IMR-90 (cell line): ENCODE results near the gene ZNF337. TPM values are rescaled to one million over a fixed set of nuclear protein-coding genes. Genes with fewer than 3 reads are reported as not detected.
"Not testable (repeated sequence)": the region's sequence is repeated elsewhere in the genome, so short reads cannot be mapped to it uniquely, and the experiment has no call there.

Experiments
- ATAC-seq: fragments of 200-7000 bp; cut with Tn5 transposase; 2 replicates; pipeline ENCODE4 v1.9.1; 2020; ENCODE audit warnings: low read depth, mild to moderate bottlenecking, moderate library complexity
- BruUV-seq: library from RNA; stranded (reverse); fragments of 400-500 nt; replicated peaks from 2 replicates; lab custom pipeline; 2021; lab: Mats Ljungman, UMichigan
- CTCF ChIA-PET: fragments of 300-600 bp; formaldehyde crosslinking; extraction: SDS; loops from one replicate; lab custom pipeline; 2021; ENCODE audit warnings: antibody characterized with exemption; lab: Yijun Ruan, JAX
- POLR2A ChIA-PET: fragments of 300-600 bp; sonication (Branson Sonifier 250); formaldehyde crosslinking; loops from one replicate; lab custom pipeline; 2022; ENCODE audit warnings: antibody characterized with exemption; ENCODE audit not compliant: unreplicated experiment; lab: Charles Lee
- DNase-seq: peaks from one replicate; pipeline ENCODE4 v3.0.0; 2013
- H2AFZ ChIP-seq: replicated peaks from 2 replicates; pipeline ENCODE3; 2013; ENCODE audit warnings: low read length, mild to moderate bottlenecking; ENCODE audit not compliant: poor library complexity
- H2AK5ac ChIP-seq: 2 replicates; pipeline ENCODE4 v1.6.1; 2013; ENCODE audit warnings: low read depth, low read length, inconsistent platforms
- H2AK9ac ChIP-seq: replicated peaks from 2 replicates; pipeline ENCODE3; 2013; ENCODE audit warnings: mild to moderate bottlenecking, low read depth, low read length, moderate library complexity; ENCODE audit not compliant: poor library complexity
- H2BK120ac ChIP-seq: 2 replicates; pipeline ENCODE4 v1.6.1; 2013; ENCODE audit warnings: low read depth, low read length, inconsistent platforms
- H2BK15ac ChIP-seq: 3 replicates; pipeline ENCODE4 v1.6.1; 2013; ENCODE audit warnings: low read depth, low read length, inconsistent platforms
- H2BK20ac ChIP-seq: 2 replicates; pipeline ENCODE4 v1.6.1; 2013; ENCODE audit warnings: low read depth, mild to moderate bottlenecking, inconsistent platforms, low read length, moderate library complexity
- H2BK5ac ChIP-seq: 2 replicates; pipeline ENCODE4 v1.6.1; 2013; ENCODE audit warnings: mild to moderate bottlenecking, low read depth, low read length, inconsistent platforms; ENCODE audit not compliant: poor library complexity, severe bottlenecking
- H3K14ac ChIP-seq: replicated peaks from 2 replicates; pipeline ENCODE4 v1.6.1; 2013; ENCODE audit warnings: low read depth, low read length, inconsistent platforms
- H3K18ac ChIP-seq: 2 replicates; pipeline ENCODE4 v1.6.1; 2013; ENCODE audit warnings: low read depth, low read length, control low read depth
- H3K23ac ChIP-seq: 2 replicates; pipeline ENCODE4 v1.6.1; 2013; ENCODE audit warnings: low read depth, low read length, inconsistent platforms
- H3K27ac ChIP-seq: 2 replicates; pipeline ENCODE4 v1.5.1; 2013; ENCODE audit warnings: mild to moderate bottlenecking, control low read depth, low read length; ENCODE audit not compliant: insufficient read depth
- H3K27me3 ChIP-seq: 2 replicates; pipeline ENCODE4 v1.6.1; 2013; ENCODE audit warnings: low read length; ENCODE audit not compliant: control insufficient read depth, insufficient read depth
- H3K36me3 ChIP-seq: 2 replicates; pipeline ENCODE4 v1.6.1; 2013; ENCODE audit warnings: low read length, mixed read lengths; ENCODE audit not compliant: control insufficient read depth, insufficient read depth
- H3K4ac ChIP-seq: 2 replicates; pipeline ENCODE4 v1.6.1; 2013; ENCODE audit warnings: low read depth, low read length, inconsistent platforms
- H3K4me1 ChIP-seq: 2 replicates; pipeline ENCODE4 v1.6.1; 2013; ENCODE audit warnings: low read length, mixed read lengths; ENCODE audit not compliant: control insufficient read depth, insufficient read depth
- H3K4me2 ChIP-seq: 2 replicates; pipeline ENCODE4 v1.6.1; 2013; ENCODE audit warnings: low read depth, mild to moderate bottlenecking, control low read depth, low read length, moderate library complexity
- H3K4me3 ChIP-seq: 2 replicates; pipeline ENCODE4 v1.5.1; 2013; ENCODE audit warnings: low read depth, mild to moderate bottlenecking, control low read depth, low read length, moderate library complexity; ENCODE audit not compliant: insufficient read depth
- H3K56ac ChIP-seq: 2 replicates; pipeline ENCODE4 v1.6.1; 2013; ENCODE audit warnings: low read length, inconsistent platforms; ENCODE audit not compliant: insufficient read depth; ENCODE audit errors: extremely low read depth
- H3K79me1 ChIP-seq, 2 experiments: 2 replicates each; pipeline ENCODE4 v1.6.1; 2013; ENCODE audit warnings: low read length in 2 of 2, inconsistent platforms in 1 of 2, low read depth in 1 of 2
- H3K9ac ChIP-seq: 2 replicates; pipeline ENCODE4 v1.6.1; 2013; ENCODE audit warnings: low read depth, low read length, control low read depth
- H3K9me1 ChIP-seq: 2 replicates; pipeline ENCODE4 v1.6.1; 2013; ENCODE audit warnings: low read length, inconsistent platforms; ENCODE audit not compliant: insufficient read depth
- H3K9me3 ChIP-seq: 2 replicates; pipeline ENCODE4 v1.6.1; 2013; ENCODE audit warnings: low read length; ENCODE audit not compliant: control insufficient read depth, insufficient read depth
- H4K20me1 ChIP-seq: 2 replicates; pipeline ENCODE4 v1.6.1; 2013; ENCODE audit warnings: low read length, inconsistent platforms; ENCODE audit not compliant: insufficient read depth
- H4K5ac ChIP-seq: 2 replicates; pipeline ENCODE4 v1.6.1; 2013; ENCODE audit warnings: mild to moderate bottlenecking, low read depth, low read length, control low read depth
- H4K8ac ChIP-seq, 2 experiments: 2 replicates each; pipeline ENCODE4 v1.6.1; 2013; ENCODE audit warnings: low read depth in 2 of 2, low read length in 2 of 2, control low read depth in 1 of 2, inconsistent platforms in 1 of 2
- H4K91ac ChIP-seq: 2 replicates; pipeline ENCODE4 v1.6.1; 2013; ENCODE audit warnings: low read depth, low read length, inconsistent platforms; ENCODE audit not compliant: insufficient read depth
- BHLHE40 ChIP-seq: fragments of 150-350 bp; IDR thresholded peaks from 2 replicates; pipeline ENCODE4 v1.6.1; 2016; ENCODE audit warnings: mild to moderate bottlenecking, low read depth, low read length
- CHD1 ChIP-seq: IDR thresholded peaks from 2 replicates; pipeline ENCODE4 v1.6.1; 2012; ENCODE audit warnings: low read depth, low read length, improper control_type of control experiment
- MAFK ChIP-seq: IDR thresholded peaks from 2 replicates; pipeline ENCODE4 v1.6.1; 2012; ENCODE audit warnings: low read depth, low read length, improper control_type of control experiment
- MXI1 ChIP-seq: IDR thresholded peaks from 2 replicates; pipeline ENCODE4 v1.6.1; 2012; ENCODE audit warnings: low read depth, mild to moderate bottlenecking, low read length, moderate library complexity, borderline replicate concordance
- POLR2A ChIP-seq: IDR thresholded peaks from 2 replicates; pipeline ENCODE4 v1.6.1; 2012; ENCODE audit warnings: mild to moderate bottlenecking, low read depth, low read length
- SMC3 ChIP-seq: fragments of 150-350 bp; IDR thresholded peaks from 2 replicates; pipeline ENCODE4 v1.6.1; 2016; ENCODE audit warnings: low read depth, mild to moderate bottlenecking, antibody characterized with exemption, low read length, moderate library complexity
- WGBS, 2 experiments: methylation state at CpG; one replicate each; pipeline versions ENCODE4 v1.1.5 to v1.1.7; 2013; ENCODE audit warnings: missing lambda C conversion rate in 2 of 2; ENCODE audit not compliant: insufficient read length in 1 of 2; ENCODE audit errors: extremely low coverage in 2 of 2; 5-methylcytosine and 5-hydroxymethylcytosine counted together
- dilution Hi-C: fragments of 300-500 bp; cut with HindIII; formaldehyde crosslinking; loops from one replicate; pipeline ENCODE4 v1.14.3; 2018; ENCODE audit warnings: low sequenced_read_pairs; ENCODE audit not compliant: unreplicated experiment
- in situ Hi-C: fragments of 300-500 bp; cut with MboI; formaldehyde crosslinking; loops from 3 replicates; pipeline ENCODE4 v1.14.3; 2019; ENCODE audit warnings: low sequenced_read_pairs, inconsistent platforms, mixed read lengths
- intact Hi-C: fragments of 100-400 bp; cut with micrococcal nuclease; formaldehyde crosslinking; loops from 2 replicates; pipeline ENCODE4 v1.10.0; 2022
- polyA plus RNA-seq, 3 experiments: library from polyadenylated mRNA; depleted of rRNA; stranded (reverse); fragments of >200 nt; gene quantifications; 2 replicates each; pipeline ENCODE4 v1.2.3, GENCODE V29; 2012; ENCODE audit warnings: low replicate concordance in 1 of 3
- total RNA-seq: library from RNA; depleted of rRNA; stranded (reverse); fragments of >200 nt; gene quantifications from 2 replicates; pipeline ENCODE4 v1.2.3, GENCODE V29; 2012

The ZNF337 gene
- total and polyA plus RNA-seq, 2 of the 4 experiments (the other 2 are of a cell fraction) = 10.4 to 16.5 TPM

DNA sequence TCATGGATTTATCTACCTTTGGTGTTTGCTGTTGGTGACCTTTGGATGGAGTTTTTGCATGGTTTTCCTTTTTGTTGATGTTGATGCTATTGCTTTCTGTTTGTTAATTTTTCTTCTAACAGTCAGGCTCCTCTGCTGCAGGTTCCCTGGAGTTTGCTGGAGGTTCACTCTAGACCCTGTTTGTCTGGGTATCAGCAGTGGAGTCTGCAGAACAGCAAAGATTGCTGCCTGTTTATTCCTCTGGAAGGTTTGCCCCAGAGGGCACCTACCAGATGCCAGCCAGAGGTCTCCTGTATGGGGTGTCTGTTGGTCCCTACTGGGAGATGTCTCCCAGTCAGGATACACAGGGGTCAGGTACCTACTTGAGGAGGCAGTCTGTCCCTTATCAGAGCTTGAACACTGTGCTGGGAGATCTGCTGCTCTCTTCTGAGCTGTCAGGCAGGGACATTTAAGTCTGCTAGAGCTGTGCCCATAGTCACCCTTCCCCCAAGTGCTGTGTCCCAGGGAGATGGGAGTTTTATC, 9.2 kb upstream of the ZNF337 start:
- Histone ChIP-seq H3K4me2 (no peak overlapping the region), H2AK9ac (no peak overlapping the region)

GRCh38 chr20:25704303-25704702, 7.7 kb upstream of the ZNF337 start:
- not testable (repeated sequence) for H3K9me1 ChIP-seq

More for the DNA sequence above, 9.2 kb upstream of the ZNF337 start:
- Histone ChIP-seq H3K79me1 (no peaks in the 10 kb centered on the region), H2AFZ (no peak overlapping the region), H2BK120ac (no peak overlapping the region), H4K5ac (no peak overlapping the region), H3K4ac (no peak overlapping the region), H3K18ac (no peak overlapping the region), H3K9me1 (no peaks in the 10 kb centered on the region), H3K23ac (no peak overlapping the region), H2BK15ac (no peak overlapping the region), H4K91ac (no peak overlapping the region), H3K27me3 (no peaks in the 10 kb centered on the region), H3K9ac (no peak overlapping the region), H3K27ac (no peak overlapping the region), H4K20me1 (no peaks in the 10 kb centered on the region), H3K4me1 (no peaks in the 10 kb centered on the region), H2AK5ac (no peak overlapping the region), H3K36me3 (no peaks in the 10 kb centered on the region), H2BK5ac (no peak overlapping the region), H3K4me3 (no peak overlapping the region), H4K8ac (no peak overlapping the region), H3K14ac (no peak overlapping the region), H2BK20ac (no peak overlapping the region), H3K56ac (no peak overlapping the region), H3K9me3 (no peaks in the 10 kb centered on the region)
- no peak for TF ChIP-seq MAFK
- TF ChIP-seq SMC3 = no peak
- no peak for TF ChIP-seq CHD1
- TF ChIP-seq BHLHE40 = no peak
- TF ChIP-seq POLR2A = no peak
- TF ChIP-seq MXI1 = no peak
- in situ Hi-C loops = no loop called here
- dilution Hi-C loops = no loop called here
- ChIA-PET POLR2A (no interaction called here), CTCF (no interaction called here)
- no TSS peak for BruUV-seq
- ATAC-seq (no peak), DNase-seq (no peak)
- intact Hi-C loops = no loop called here

More at GRCh38 chr20:25704303-25704702, 7.7 kb upstream of the ZNF337 start:
- H2BK15ac ChIP-seq, H3K79me1 ChIP-seq, dilution Hi-C loops, H4K5ac ChIP-seq, H3K14ac ChIP-seq, H3K4me2 ChIP-seq, H3K27ac ChIP-seq, H3K4ac ChIP-seq, H2BK5ac ChIP-seq, H3K4me3 ChIP-seq, H3K18ac ChIP-seq, H2AK9ac ChIP-seq, H2AFZ ChIP-seq, intact Hi-C loops, H3K9ac ChIP-seq, H4K91ac ChIP-seq, H3K9me3 ChIP-seq, in situ Hi-C loops, H2BK120ac ChIP-seq, H4K8ac ChIP-seq, H3K36me3 ChIP-seq, BruUV-seq, H3K4me1 ChIP-seq, H4K20me1 ChIP-seq, H2BK20ac ChIP-seq, DNase-seq, H3K23ac ChIP-seq, POLR2A ChIA-PET, H3K27me3 ChIP-seq, H2AK5ac ChIP-seq, ATAC-seq, H3K56ac ChIP-seq: not testable (repeated sequence)
- WGBS, 2 experiments = no CpG with 5 or more reads among the region's 2 CpGs
- CTCF ChIA-PET = interaction anchor here (0.6 kb wide), 1 partner anchor 35 kb away, joined by 4 read pairs; no protein-coding TSS in a partner anchor
